HG02759 (cell line): ENCODE results near the gene CFAP221.

ENCODE experiments used
- ATAC-seq: cut with Tn5 transposase; IDR thresholded peaks from one replicate; pipeline ENCODE4 v1.9.1; 2021; ENCODE audit warnings: mild to moderate bottlenecking, moderate library complexity; ENCODE audit not compliant: unreplicated experiment

Gene CFAP221

DNA sequence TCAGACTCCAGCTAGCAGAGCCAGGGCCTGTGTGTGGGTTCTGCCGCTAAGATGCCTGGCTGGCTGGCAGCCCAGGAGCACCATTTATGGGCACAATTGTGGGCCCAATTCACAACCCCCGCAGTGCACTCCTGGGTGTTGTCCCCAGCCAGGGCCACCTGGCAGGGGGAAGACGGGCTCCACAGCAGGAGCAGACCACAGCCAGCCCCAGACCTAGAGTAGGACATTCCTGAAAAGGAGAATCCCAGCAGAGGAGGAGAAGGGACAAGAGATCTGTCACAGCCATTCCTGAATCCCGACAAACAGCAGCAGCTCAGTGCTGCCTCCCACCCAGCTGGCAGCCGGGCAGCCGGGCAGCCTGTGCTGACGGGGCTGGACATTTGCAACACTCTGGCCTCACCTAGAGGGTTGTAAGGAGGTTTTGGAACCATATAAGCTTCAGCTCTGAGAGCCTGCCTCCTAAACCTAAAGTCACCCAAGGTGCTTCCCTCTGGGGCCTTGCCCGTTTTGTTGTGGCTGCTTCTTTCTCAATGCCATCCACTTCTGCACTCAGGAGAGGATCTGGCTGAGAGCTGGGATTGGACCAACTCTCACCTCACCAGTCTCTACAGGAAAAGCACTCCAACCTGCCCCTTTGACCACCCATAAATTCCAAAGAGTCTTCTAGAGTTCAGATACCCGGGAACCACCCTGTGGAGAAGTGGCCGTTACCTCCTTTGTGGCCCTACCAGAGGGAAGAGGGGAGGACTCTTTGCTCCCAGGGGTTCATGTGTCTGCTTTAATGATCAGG is 130.7 kb downstream of the CFAP221 start:
- no peak for ATAC-seq

- ATAC-seq, result no peak
Observed at GRCh38 chr2:119678021-119678656, 133.9 kb downstream of the CFAP221 start.

DNA sequence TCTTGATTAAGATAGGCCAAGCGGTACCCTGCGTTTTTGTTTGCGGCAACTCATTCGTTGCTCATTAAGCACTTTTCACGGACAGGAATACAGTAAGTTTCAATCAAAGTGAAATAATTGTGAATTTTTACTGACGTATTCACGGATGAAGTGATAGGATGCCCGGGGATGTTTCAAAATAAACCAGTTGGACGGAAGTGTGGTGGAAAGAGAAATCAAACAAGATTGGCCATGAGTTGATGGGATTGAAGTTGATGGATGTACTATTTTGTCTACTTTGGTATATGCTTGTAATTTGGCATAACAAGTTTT is 135.2 kb downstream of the CFAP221 start:
- ATAC-seq, result no peak

- no peak for ATAC-seq
Observed at GRCh38 chr2:119679846-119680245, 135.6 kb downstream of the CFAP221 start.

DNA sequence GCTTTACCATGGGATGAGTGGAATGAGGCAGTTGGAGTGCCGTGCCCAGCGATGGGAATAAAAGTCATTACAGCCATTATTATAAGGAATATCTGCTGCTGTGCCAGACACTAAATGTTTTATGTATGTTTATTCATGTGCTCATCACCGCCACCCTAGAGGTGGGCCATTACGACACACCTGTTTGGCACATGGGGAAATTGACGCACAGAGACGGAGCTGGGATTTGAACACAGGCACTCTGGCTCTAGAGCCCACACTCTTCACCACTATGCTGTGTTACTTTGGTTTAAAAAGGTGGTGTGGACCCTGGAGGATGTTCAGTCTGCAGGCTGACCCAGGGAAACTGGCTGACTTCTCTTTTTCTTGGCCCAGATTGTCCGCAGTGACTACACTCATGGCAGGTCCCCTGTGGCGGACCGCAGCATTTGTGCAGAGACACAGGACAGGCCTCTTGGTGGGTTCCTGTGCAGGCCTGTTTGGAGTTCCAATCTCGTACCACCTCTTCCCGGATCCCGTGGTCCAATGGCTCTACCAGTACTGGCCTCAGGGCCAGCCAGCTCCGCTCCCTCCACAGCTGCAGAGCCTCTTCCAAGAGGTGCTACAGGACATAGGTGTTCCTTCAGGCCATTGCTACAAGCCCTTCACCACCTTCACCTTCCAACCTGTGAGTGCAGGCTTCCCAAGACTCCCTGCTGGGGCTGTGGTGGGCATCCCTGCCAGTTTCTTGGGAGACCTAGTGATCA is 136.4 kb downstream of the CFAP221 start:
- ATAC-seq, result no peak

- ATAC-seq, result no peak
Observed at GRCh38 chr2:119681203-119681867, 137.1 kb downstream of the CFAP221 start.

GRCh38 chr2:119681868-119682220 is 137.6 kb downstream of the CFAP221 start:
- ATAC-seq, result no peak

DNA sequence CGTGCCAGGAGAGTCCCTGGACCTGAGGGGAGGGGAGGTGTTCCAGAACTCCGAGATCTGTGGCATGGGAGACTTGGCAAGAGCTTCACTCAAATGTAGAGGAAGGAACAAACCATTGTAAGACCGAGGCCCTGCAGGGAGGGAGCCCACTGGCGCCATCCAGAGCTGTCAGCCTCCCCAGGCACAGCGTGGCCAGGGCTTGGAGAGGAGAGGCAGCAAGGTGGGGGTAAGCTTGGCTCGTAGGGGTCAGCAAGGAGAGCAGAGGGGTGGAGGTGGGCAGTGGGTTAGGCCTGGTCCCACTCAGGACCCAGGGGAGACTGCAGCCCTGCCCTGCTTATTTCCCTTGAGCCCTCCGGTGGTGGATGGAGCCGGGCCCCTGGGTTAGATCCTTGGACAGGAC is 138.3 kb downstream of the CFAP221 start:
- ATAC-seq, result no peak

DNA sequence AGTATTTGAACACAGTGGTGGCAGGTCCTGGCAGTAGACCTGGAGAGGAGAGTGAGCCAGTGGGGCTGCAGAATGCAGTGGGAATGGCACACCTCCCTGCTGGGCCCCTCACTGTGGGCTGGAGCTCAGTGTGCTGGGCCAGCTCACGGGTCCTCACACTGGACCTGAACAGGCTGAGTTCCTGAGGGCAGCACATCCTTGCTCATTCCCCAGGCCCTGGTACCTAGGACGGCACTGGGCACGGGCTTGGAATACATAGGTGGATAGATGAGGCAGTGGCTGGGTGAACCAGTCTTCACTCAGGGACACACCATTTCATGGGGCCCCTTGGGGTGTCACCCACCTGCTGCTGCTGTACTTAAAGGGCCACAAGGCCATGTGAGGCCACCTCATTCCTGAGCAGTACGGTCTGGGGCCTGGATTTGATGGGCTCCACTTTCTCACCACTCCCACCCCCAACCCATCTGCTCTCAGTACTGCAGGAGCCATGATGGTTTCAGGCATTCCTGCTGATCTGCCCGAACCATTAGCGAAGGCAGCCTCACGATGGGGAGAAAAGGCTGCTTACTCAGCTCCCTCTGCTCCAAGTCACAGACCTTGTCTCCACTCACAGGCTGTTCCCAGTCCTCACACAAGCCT is 138.9 kb downstream of the CFAP221 start:
- no peak for ATAC-seq

- ATAC-seq, result no peak
Observed at GRCh38 chr2:119683713-119684443, 139.6 kb downstream of the CFAP221 start.

GRCh38 chr2:119684518-119684917 is 140.3 kb downstream of the CFAP221 start:
- ATAC-seq, result no peak

DNA sequence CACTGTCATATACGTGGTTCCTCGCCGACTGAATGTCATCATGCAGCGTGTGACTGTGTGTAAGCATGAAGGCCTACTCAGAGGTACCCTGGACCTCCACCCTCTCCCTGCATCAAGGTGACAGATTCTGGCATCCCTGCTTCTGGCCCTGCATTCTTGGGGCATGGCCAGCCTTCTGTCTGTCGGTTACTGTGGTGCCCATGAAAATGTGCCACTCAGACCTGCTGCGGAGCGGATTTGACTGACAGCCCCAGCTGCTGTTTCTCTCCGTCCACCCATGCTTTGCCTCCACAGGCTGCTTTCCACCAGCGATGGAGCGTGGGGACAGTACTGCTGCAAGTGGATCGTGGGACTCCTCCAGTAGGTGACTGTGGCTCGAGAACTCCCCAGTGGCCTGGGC is 144.4 kb downstream of the CFAP221 start:
- ATAC-seq, result no peak

DNA sequence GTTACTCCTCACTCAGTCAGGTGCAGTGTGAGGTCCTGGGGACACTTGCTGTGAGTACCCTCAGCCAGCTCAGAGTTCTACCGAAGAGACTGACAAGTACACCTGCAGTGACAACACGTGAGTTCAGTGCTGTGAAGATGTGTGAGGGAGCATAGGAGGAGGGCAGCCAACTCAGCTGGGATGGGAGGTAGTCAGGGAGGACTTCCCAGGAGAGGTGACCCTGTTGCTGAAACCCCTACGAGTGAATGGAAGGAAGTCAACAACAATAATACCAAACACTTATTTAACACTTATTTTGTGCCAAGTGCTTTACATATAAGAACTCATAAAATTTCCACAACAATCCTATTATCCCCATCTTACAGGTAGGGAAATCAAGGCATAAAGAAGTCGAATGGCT is 145.0 kb downstream of the CFAP221 start:
- ATAC-seq, result no peak

DNA sequence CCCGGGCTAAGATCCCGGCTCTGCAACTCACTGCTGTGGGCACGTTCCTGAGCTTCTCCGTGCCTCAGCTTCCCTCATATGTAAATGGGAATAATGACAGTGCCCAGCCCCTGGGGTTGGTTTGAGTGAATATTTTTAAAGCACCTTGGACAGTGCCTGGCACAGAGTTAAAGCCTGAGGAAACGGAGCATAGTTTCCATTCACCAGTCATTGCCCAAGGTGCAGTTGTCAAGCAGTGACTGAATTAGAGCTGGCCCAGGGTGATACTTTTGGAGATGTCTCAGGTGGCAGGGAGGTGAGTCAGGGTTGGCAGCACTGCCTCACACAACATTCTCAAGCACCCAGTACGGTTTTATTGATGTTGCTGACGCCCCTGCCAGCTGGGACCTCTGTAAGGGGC is 146.9 kb downstream of the CFAP221 start:
- ATAC-seq, result no peak

DNA sequence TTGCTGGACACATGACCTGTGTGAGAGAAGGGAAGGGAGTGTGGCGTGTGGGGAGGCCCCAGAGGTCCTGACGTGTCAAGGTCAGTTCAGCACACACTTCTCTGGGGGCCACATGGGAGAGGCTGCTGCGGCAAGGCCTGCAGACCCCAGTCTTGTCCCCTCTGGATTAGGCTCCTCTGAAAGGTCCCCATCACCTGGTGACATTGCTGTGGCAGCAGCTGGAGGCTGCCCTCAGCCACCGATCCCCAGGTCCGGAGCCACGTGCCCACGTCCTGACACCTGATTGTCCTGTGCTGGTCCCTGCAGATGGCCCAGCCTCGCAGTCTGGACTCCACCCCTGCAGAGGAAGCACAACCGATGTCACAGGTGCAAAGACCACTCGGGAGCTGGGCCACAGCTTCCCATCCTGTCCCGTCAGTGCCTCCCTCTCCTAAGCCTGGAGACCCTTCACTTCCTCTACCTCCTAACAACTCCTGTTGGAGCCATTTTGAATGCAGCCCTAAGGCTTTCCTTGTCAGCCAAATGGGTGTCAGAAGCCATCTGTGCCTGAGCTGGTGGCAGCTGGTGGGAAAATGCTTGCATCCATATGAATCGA is 147.5 kb downstream of the CFAP221 start:
- ATAC-seq, result no peak

- ATAC-seq, result no peak
Observed at GRCh38 chr2:119692310-119692709, 148.1 kb downstream of the CFAP221 start.

DNA sequence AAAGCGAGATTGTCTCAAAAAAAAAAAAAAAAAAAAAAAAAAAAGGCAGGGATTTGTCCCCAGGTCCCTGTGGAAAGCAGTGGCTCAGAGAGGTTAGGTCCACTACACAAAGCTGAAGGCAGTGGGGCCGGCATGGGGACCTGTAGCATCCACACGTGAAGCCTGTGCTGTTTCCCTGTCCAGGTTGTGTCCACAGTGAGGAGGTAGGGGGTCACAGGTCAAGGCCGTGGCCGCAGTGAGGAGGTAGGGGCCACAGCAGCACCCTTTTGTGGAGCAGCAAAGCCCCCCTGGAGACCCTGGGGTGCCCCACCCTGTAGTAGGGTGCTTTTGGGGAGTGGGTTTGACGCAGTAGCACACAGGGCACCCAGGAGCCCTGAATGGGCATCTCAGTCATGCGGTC is 148.7 kb downstream of the CFAP221 start:
- no peak for ATAC-seq

GRCh38 chr2:119693567-119693966 is 149.3 kb downstream of the CFAP221 start:
- ATAC-seq, result no peak

- ATAC-seq, result no peak
Observed at GRCh38 chr2:119693967-119694366, 149.7 kb downstream of the CFAP221 start.

DNA sequence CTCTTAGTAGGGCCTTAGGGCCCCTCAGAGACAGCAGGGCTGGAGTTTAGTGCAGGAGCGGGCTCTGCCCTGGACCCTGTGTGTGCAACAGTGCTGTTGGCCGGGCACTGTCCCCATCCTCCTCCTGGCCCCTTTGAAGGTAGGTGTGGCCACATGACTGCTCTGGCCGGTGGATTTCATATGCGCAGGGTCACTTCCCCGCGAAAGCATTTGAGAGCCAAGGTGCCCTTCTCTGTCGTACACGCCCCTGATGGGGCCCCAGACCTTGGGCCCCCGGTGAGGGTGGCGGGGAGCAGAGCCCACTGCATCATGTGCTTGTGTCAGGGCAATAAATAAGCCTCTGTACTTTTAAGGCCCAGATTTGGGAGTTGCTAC is 150.2 kb downstream of the CFAP221 start:
- no peak for ATAC-seq
